Measurements from ENCODE around the gene GALNTL6. TPM values are rescaled to one million over a fixed set of nuclear protein-coding genes. Genes with fewer than 3 reads are reported as not detected.
"Not testable (repeated sequence)": the region's sequence is repeated elsewhere in the genome, so short reads cannot be mapped to it uniquely, and the experiment has no call there.

GALNTL6 gene
- total RNA-seq, 1 donor from 2014 or later: not detected

DNA sequence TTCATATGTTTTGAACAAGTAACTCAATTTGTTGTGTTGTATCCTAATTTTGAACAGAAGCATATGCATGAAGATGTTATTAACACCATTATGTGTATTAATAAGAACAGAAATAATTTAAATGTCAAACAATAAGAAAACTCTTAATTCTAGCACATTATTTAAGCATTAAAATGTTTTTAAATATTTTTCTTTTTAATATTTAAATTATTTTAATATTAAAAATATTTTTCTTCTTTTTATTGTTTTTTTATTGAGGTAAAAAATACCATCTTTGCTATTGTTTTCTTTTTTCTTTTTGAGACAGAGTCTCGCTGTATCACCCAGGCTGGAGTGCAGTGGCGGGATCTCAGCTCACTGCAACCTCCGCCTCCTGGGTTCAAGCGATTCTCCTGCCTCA, 914.4 kb downstream of the GALNTL6 start:
- intact Hi-C loops (cut with micrococcal nuclease): no loop called here
- H3K36me3 ChIP-seq: no peaks in the 10 kb centered on the region
- no peaks in the 10 kb centered on the region for H3K27me3 ChIP-seq (ENCODE audit: low read depth)
- H3K4me1 ChIP-seq: no peaks in the 10 kb centered on the region
- DNase-seq: no peak
- peaks cover 42% of the 10 kb centered on the region for H3K9me3 ChIP-seq (replicated peaks)
- no peak overlapping the region for H3K27ac ChIP-seq (replicated peaks)
- H3K4me3 ChIP-seq: no peak overlapping the region
- TF ChIP-seq, protein P1, sequence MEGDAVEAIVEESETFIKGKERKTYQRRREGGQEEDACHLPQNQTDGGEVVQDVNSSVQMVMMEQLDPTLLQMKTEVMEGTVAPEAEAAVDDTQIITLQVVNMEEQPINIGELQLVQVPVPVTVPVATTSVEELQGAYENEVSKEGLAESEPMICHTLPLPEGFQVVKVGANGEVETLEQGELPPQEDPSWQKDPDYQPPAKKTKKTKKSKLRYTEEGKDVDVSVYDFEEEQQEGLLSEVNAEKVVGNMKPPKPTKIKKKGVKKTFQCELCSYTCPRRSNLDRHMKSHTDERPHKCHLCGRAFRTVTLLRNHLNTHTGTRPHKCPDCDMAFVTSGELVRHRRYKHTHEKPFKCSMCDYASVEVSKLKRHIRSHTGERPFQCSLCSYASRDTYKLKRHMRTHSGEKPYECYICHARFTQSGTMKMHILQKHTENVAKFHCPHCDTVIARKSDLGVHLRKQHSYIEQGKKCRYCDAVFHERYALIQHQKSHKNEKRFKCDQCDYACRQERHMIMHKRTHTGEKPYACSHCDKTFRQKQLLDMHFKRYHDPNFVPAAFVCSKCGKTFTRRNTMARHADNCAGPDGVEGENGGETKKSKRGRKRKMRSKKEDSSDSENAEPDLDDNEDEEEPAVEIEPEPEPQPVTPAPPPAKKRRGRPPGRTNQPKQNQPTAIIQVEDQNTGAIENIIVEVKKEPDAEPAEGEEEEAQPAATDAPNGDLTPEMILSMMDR (IDR thresholded peaks at IDR 0.05; ENCODE audit: borderline replicate concordance): no peak

GRCh38 chr4:172733645-172734044, 920.4 kb downstream of the GALNTL6 start:
- H3K9me3 ChIP-seq (replicated peaks): peaks cover 96% of the 10 kb centered on the region
- H3K4me3 ChIP-seq; H3K36me3 ChIP-seq; intact Hi-C loops (cut with micrococcal nuclease); DNase-seq; H3K27me3 ChIP-seq (ENCODE audit: low read depth); H3K27ac ChIP-seq (replicated peaks); H3K4me1 ChIP-seq: not testable (repeated sequence)

DNA sequence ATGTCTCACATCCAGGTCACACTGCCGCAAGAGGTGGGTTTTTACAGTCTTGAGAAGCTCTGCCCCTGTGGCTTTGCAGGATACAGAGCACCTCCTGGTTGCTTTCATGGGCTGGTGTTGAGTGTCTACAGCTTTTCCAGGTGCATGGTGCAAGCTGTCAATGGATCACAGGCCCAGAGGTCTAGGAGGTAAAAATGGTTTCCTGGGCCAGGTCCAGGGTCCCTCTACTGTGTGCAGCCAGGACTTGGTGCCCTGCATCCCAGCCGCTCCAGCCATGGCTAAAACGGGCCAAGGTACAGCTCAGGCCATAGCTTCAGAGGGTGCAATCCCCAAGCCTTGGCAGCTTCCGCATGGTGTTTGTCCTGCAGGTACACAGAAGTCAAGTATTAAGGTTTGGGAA, 921.4 kb downstream of the GALNTL6 start:
- TF ChIP-seq, protein P1 (IDR thresholded peaks at IDR 0.05; ENCODE audit: borderline replicate concordance): no peak
- Histone ChIP-seq H3K27me3 (ENCODE audit: low read depth) (no peaks in the 10 kb centered on the region), H3K9me3 (replicated peaks) (peaks cover 95% of the 10 kb centered on the region), H3K36me3 (no peaks in the 10 kb centered on the region), H3K27ac (replicated peaks) (no peak overlapping the region), H3K4me3 (no peak overlapping the region), H3K4me1 (no peaks in the 10 kb centered on the region)
- no peak for DNase-seq
- intact Hi-C loops (cut with micrococcal nuclease): no loop called here

DNA sequence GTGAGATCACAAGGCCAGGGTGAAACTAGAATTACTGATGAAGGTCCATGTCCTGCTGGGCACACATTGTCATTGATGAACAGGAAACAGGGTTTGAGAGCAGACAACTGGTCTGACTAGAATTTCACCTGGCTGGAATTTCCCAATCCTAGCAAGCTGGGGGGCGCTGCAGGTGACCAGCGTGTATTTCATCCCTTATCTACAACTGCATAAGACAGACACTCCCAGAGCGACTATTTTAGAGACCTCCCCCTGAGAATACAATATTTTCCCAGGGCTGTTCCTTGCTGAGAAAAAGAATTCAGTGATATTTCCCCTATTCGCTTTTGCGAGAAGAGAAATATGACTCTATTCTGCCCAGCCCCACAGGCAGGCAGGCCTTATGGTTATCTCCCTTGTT, 922.8 kb downstream of the GALNTL6 start:
- no peaks in the 10 kb centered on the region for H3K36me3 ChIP-seq
- no peaks in the 10 kb centered on the region for H3K4me1 ChIP-seq
- no peaks in the 10 kb centered on the region for H3K27me3 ChIP-seq (ENCODE audit: low read depth)
- no peak for DNase-seq
- peaks cover 81% of the 10 kb centered on the region for H3K9me3 ChIP-seq (replicated peaks)
- intact Hi-C loops (cut with micrococcal nuclease): no loop called here
- TF ChIP-seq, protein P1 (IDR thresholded peaks at IDR 0.05; ENCODE audit: borderline replicate concordance): no peak
- H3K4me3 ChIP-seq: no peak overlapping the region
- no peak overlapping the region for H3K27ac ChIP-seq (replicated peaks)

DNA sequence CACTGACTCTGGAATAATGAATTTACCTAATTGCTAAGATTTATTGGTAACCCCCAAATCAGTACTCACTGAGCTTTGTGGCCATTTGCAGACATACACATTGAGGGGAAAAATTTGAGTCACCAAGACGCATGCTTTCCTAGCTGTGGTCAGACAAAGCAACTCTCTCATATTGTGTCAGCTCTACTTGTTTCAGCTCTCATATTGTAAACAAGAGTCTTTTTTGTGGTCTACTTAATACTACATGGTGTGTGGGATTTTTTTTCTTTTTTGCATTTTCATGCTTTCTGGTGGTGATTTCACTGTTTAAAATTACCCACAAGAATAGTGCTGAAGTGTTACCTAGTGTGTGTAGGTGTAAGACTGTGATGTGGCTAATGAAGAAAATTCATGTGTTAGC, 927.2 kb downstream of the GALNTL6 start:
- intact Hi-C loops (cut with micrococcal nuclease): no loop called here
- Histone ChIP-seq H3K4me1 (no peaks in the 10 kb centered on the region), H3K27me3 (ENCODE audit: low read depth) (no peaks in the 10 kb centered on the region), H3K9me3 (replicated peaks) (peaks cover 40% of the 10 kb centered on the region), H3K27ac (replicated peaks) (no peak overlapping the region), H3K4me3 (no peak overlapping the region), H3K36me3 (no peaks in the 10 kb centered on the region)
- TF ChIP-seq, protein P1 (IDR thresholded peaks at IDR 0.05; ENCODE audit: borderline replicate concordance): no peak
- no peak for DNase-seq

GRCh38 chr4:172750910-172751309, 937.7 kb downstream of the GALNTL6 start:
- Histone ChIP-seq H3K36me3 (no peaks in the 10 kb centered on the region), H3K4me3 (no peak overlapping the region), H3K27ac (replicated peaks) (no peak overlapping the region), H3K27me3 (ENCODE audit: low read depth) (no peaks in the 10 kb centered on the region), H3K4me1 (no peaks in the 10 kb centered on the region), H3K9me3 (replicated peaks) (peaks cover 4% of the 10 kb centered on the region)
- TF ChIP-seq, protein P1 (IDR thresholded peaks at IDR 0.05; ENCODE audit: borderline replicate concordance): no peak
- intact Hi-C loops (cut with micrococcal nuclease): no loop called here
- DNase-seq: no peak

All from left ventricle myocardium inferior (tissue), 1 donor.